ENCODE results near the gene DNM3. TPM values are rescaled to one million over a fixed set of nuclear protein-coding genes. Genes with fewer than 3 reads are reported as not detected.
A peak's percentile ranks its signal among the peaks of the same experiment; 100 is the strongest.

Gene DNM3
- total and polyA plus RNA-seq, 2 donors (not counting 3 experiments of a cell fraction or from before 2014, with no cell fraction given) = 1.4 to 2.5 TPM

- intact Hi-C loops (cut with micrococcal nuclease) = loop anchor here (1.0 to 5.0 kb wide), 2 partner anchors 199 to 301 kb away; no protein-coding TSS in a partner anchor
- Histone ChIP-seq H2AFZ (ENCODE audit: low read depth, low read length) (no peak overlapping the region), H3K27ac (ENCODE audit: insufficient read depth, low read depth, low read length) (no peak overlapping the region), H3K4me1 (ENCODE audit: control insufficient read depth, extremely low read depth, insufficient read depth, low read length) (peaks cover 26% of the 10 kb centered on the region), H4K20me1 (replicated peaks; ENCODE audit: control insufficient read depth, extremely low read depth, insufficient read depth, low read length) (no peaks in the 10 kb centered on the region), H3K9ac (replicated peaks; ENCODE audit: extremely low read depth, insufficient read depth, low read length) (no peak overlapping the region), H3K9me3 (replicated peaks; ENCODE audit: control insufficient read depth, insufficient read depth, low read length) (no peaks in the 10 kb centered on the region), H3K4me3 (replicated peaks in 1 of 3; ENCODE audit: insufficient read depth in 1 of 3, low read depth in 1 of 3, low read length in 3 of 3) (no peak overlapping the region), H3K9me1 (replicated peaks; ENCODE audit: control insufficient read depth, extremely low read depth, insufficient read depth, low read length) (no peaks in the 10 kb centered on the region), H3K79me2 (ENCODE audit: control insufficient read depth, insufficient read depth, low read length) (no peaks in the 10 kb centered on the region), H3K36me3 (ENCODE audit: control insufficient read depth in 2 of 2, extremely low read depth in 1 of 2, insufficient read depth in 2 of 2, low read length in 2 of 2) (no peaks in the 10 kb centered on the region), H3K4me2 (ENCODE audit: insufficient read depth, low read length) (no peak overlapping the region), H3K27me3 (ENCODE audit: control insufficient read depth in 2 of 2, insufficient read depth in 2 of 2, low read length in 2 of 2) (no peaks in the 10 kb centered on the region)
- no peak for FAIRE-seq
- TF ChIP-seq POLR2AphosphoS5 (IDR thresholded peaks at IDR 0.05; ENCODE audit: insufficient read depth, low read depth, low read length) (no peak), GATA2 (IDR thresholded peaks at IDR 0.05; ENCODE audit: insufficient read depth, insufficient read length, low read depth, low read length) (no peak), MYC (IDR thresholded peaks at IDR 0.05; ENCODE audit: low read depth, low read length) (no peak), MAX (IDR thresholded peaks at IDR 0.05; ENCODE audit: insufficient read depth, insufficient read length) (no peak), FOS (IDR thresholded peaks at IDR 0.05; ENCODE audit: borderline replicate concordance, insufficient read depth, low read length) (no peak)
- dilution Hi-C loops (cut with MboI; ENCODE audit: extremely low pct_ligation_motif_present, low sequenced_read_pairs) = no loop called here
- ChIA-PET POLR2A (no interaction called here), CTCF (interaction anchor here (1.6 kb wide), 1 partner anchor 339 kb away, joined by 9 read pairs; no protein-coding TSS in a partner anchor)
- DNase-seq (ENCODE audit: low read depth, low spot score) = no peak
- BruUV-seq (replicated peaks) = no TSS peak
Observed at GRCh38 chr1:172341697-172342096, 500.4 kb downstream of the DNM3 start.

- Histone ChIP-seq H3K27ac (ENCODE audit: insufficient read depth, low read depth, low read length) (peak overlapping the region; percentile 99), H4K20me1 (replicated peaks; ENCODE audit: control insufficient read depth, extremely low read depth, insufficient read depth, low read length) (no peaks in the 10 kb centered on the region), H3K4me3 (replicated peaks in 1 of 3; ENCODE audit: insufficient read depth in 1 of 3, low read depth in 1 of 3, low read length in 3 of 3) (no peak overlapping the region), H3K9me3 (replicated peaks; ENCODE audit: control insufficient read depth, insufficient read depth, low read length) (no peaks in the 10 kb centered on the region), H3K9ac (replicated peaks; ENCODE audit: extremely low read depth, insufficient read depth, low read length) (peak overlapping the region; percentile 90), H2AFZ (ENCODE audit: low read depth, low read length) (peak overlapping the region; percentile 73), H3K27me3 (ENCODE audit: control insufficient read depth in 2 of 2, insufficient read depth in 2 of 2, low read length in 2 of 2) (no peaks in the 10 kb centered on the region), H3K4me1 (ENCODE audit: control insufficient read depth, extremely low read depth, insufficient read depth, low read length) (peaks cover 26% of the 10 kb centered on the region), H3K4me2 (ENCODE audit: insufficient read depth, low read length) (peak overlapping the region; percentile 78), H3K79me2 (ENCODE audit: control insufficient read depth, insufficient read depth, low read length) (no peaks in the 10 kb centered on the region), H3K9me1 (replicated peaks; ENCODE audit: control insufficient read depth, extremely low read depth, insufficient read depth, low read length) (no peaks in the 10 kb centered on the region), H3K36me3 (ENCODE audit: control insufficient read depth in 2 of 2, extremely low read depth in 1 of 2, insufficient read depth in 2 of 2, low read length in 2 of 2) (no peaks in the 10 kb centered on the region)
- intact Hi-C loops (cut with micrococcal nuclease) (loop anchor here (1.0 to 5.0 kb wide), 4 partner anchors 20 to 302 kb away; no protein-coding TSS in a partner anchor), dilution Hi-C loops (cut with MboI; ENCODE audit: extremely low pct_ligation_motif_present, low sequenced_read_pairs) (no loop called here)
- BruUV-seq (replicated peaks) = no TSS peak
- ChIA-PET POLR2A (interaction anchor here (1.1 kb wide), 1 partner anchor 20 kb away, joined by 7 read pairs; no protein-coding TSS in a partner anchor), CTCF (interaction anchor here (0.8 to 3.3 kb wide), 10 partner anchors 11 to 340 kb away, joined by 3 to 28 read pairs (median 4); no protein-coding TSS in a partner anchor)
- peak; percentile 68 for DNase-seq (ENCODE audit: low read depth, low spot score)
- TF ChIP-seq JUN (IDR thresholded peaks at IDR 0.05; ENCODE audit: borderline replicate concordance, insufficient read depth, insufficient read length, low read depth) (peak; percentile 74), EZH2 (IDR thresholded peaks at IDR 0.05; ENCODE audit: borderline replicate concordance, low read depth, low read length, severe bottlenecking) (no peak), FOS (IDR thresholded peaks at IDR 0.05; ENCODE audit: borderline replicate concordance, insufficient read depth, low read length) (peak; percentile 74)
- peak; percentile 75 for FAIRE-seq
Observed at GRCh38 chr1:172342584-172343239, 501.4 kb downstream of the DNM3 start.
